Keratinocyte (primary cell): ENCODE data around the gene VWA7. TPM values are rescaled to one million over a fixed set of nuclear protein-coding genes. Genes with fewer than 3 reads are reported as not detected.

Experiments used
- DNase-seq: peaks from one replicate; pipeline ENCODE4 v3.0.0-alpha.2; 2011; ENCODE audit warnings: low read depth, missing footprints, low spot score
- FAIRE-seq: peaks from 2 replicates; lab custom pipeline; 2011; peaks lifted over from hg19 to GRCh38; lab: Jason Lieb, UNC
- H2AFZ ChIP-seq: 2 replicates; pipeline ENCODE4 v1.6.0; 2012; ENCODE audit warnings: low read length, control low read depth, inconsistent platforms; ENCODE audit not compliant: control insufficient read depth
- H3K27ac ChIP-seq: 2 replicates; pipeline ENCODE4 v1.5.1; 2011; ENCODE audit warnings: low read length; ENCODE audit not compliant: control insufficient read depth, insufficient read depth
- H3K27me3 ChIP-seq: 3 replicates; pipeline ENCODE4 v1.6.0; 2011; ENCODE audit warnings: low read length; ENCODE audit not compliant: control insufficient read depth, insufficient read depth; ENCODE audit errors: extremely low read depth
- H3K36me3 ChIP-seq, 2 experiments: 2 replicates in 1 of 2; 3 replicates in 1 of 2; pipeline ENCODE4 v1.5.1; 2011; ENCODE audit warnings: low read length in 2 of 2, mild to moderate bottlenecking in 1 of 2; ENCODE audit not compliant: control insufficient read depth in 2 of 2, insufficient read depth in 2 of 2; ENCODE audit errors: extremely low read depth in 1 of 2
- H3K4me1 ChIP-seq: 3 replicates; pipeline ENCODE4 v1.5.1; 2011; ENCODE audit warnings: low read length; ENCODE audit not compliant: control insufficient read depth, insufficient read depth; ENCODE audit errors: extremely low read depth
- H3K4me2 ChIP-seq: 3 replicates; pipeline ENCODE4 v1.6.0; 2011; ENCODE audit warnings: low read depth, low read length; ENCODE audit not compliant: control insufficient read depth, insufficient read depth; ENCODE audit errors: extremely low read depth
- H3K4me3 ChIP-seq, 3 experiments: fragments of 200-600 bp in 1 of 3; sonication (generic) in 1 of 3; 2 replicates in 2 of 3; 3 replicates in 1 of 3; pipeline ENCODE4 v1.5.1; 2011 to 2016; ENCODE audit warnings: low read length in 3 of 3, mild to moderate bottlenecking in 3 of 3, control low read depth in 2 of 3, inconsistent platforms in 1 of 3, low read depth in 1 of 3, mixed read lengths in 1 of 3, mixed run types in 1 of 3, moderate library complexity in 1 of 3; ENCODE audit not compliant: control insufficient read depth in 2 of 3, insufficient read depth in 2 of 3; ENCODE audit errors: extremely low read depth in 1 of 3
- H3K79me2 ChIP-seq: 2 replicates; pipeline ENCODE4 v1.6.0; 2012; ENCODE audit warnings: low read length; ENCODE audit not compliant: control insufficient read depth, insufficient read depth
- H3K9ac ChIP-seq: 3 replicates; pipeline ENCODE4 v1.6.0; 2011; ENCODE audit warnings: low read length; ENCODE audit not compliant: control insufficient read depth, insufficient read depth; ENCODE audit errors: extremely low read depth
- H3K9me1 ChIP-seq: 3 replicates; pipeline ENCODE4 v1.6.0; 2011; ENCODE audit warnings: low read length; ENCODE audit not compliant: control insufficient read depth, insufficient read depth; ENCODE audit errors: extremely low read depth
- H3K9me3 ChIP-seq: 2 replicates; pipeline ENCODE4 v1.5.1; 2012; ENCODE audit warnings: low read depth, low read length; ENCODE audit not compliant: control insufficient read depth
- H4K20me1 ChIP-seq: 3 replicates; pipeline ENCODE4 v1.6.0; 2011; ENCODE audit warnings: low read length; ENCODE audit not compliant: control insufficient read depth, insufficient read depth; ENCODE audit errors: extremely low read depth
- CTCF ChIP-seq, 3 experiments: IDR thresholded peaks in 1 of 3; conservative IDR thresholded peaks in 1 of 3; optimal IDR thresholded peaks in 1 of 3; 2 replicates in 2 of 3; 3 replicates in 1 of 3; pipeline versions ENCODE3 to v1.5.1; 2011; ENCODE audit warnings: low read length in 3 of 3, mild to moderate bottlenecking in 3 of 3, moderate library complexity in 2 of 3, control low read depth in 1 of 3, inconsistent platforms in 1 of 3; ENCODE audit not compliant: insufficient read depth in 2 of 3; ENCODE audit errors: extremely low read depth in 1 of 3
- EZH2 ChIP-seq: IDR thresholded peaks from one replicate; pipeline ENCODE4 v1.6.1; 2012; ENCODE audit warnings: inconsistent platforms, mild to moderate bottlenecking, low read length, moderate library complexity
- dilution Hi-C: fragments of 300-500 bp; cut with MboI; formaldehyde crosslinking; loops from one replicate; pipeline ENCODE4 v1.7.0; 2020; ENCODE audit warnings: low sequenced_read_pairs; ENCODE audit not compliant: extremely low pct_ligation_motif_present
- polyA plus RNA-seq, 5 experiments: library from polyadenylated mRNA; depleted of rRNA in 3 of 5; stranded (reverse) in 3 of 5; stranded (forward) in 1 of 5; unstranded in 1 of 5; fragments of >200 nt; gene quantifications; 1 replicate in 1 of 5; 2 replicates in 3 of 5; 3 replicates in 1 of 5; pipeline versions ENCODE4 v1.2.1 to v1.2.3, GENCODE V29; 2011 to 2012; ENCODE audit warnings: missing spikeins in 2 of 5, low read depth in 1 of 5, low replicate concordance in 1 of 5

Gene VWA7
- polyA plus RNA-seq, 1 donor (not counting 4 experiments of a cell fraction or from before 2014, with no cell fraction given), result 0.47 TPM

GRCh38 chr6:31736021-31736767 is 40.9 kb downstream of the VWA7 start, which contains the start of gene CLIC1:
Gene CLIC1, minus strand, starts transcription at chr6:31736530. Its CDS starts 230 bp downstream, at chr6:31736300.
- TF ChIP-seq CTCF (optimal IDR thresholded peaks at IDR 0.05 in 1 of 3, IDR thresholded peaks at IDR 0.05 in 1 of 3, conservative IDR thresholded peaks at IDR 0.05 in 1 of 3; ENCODE audit: extremely low read depth in 1 of 3, insufficient read depth in 2 of 3, low read length in 3 of 3), result no peak
- no peak for TF ChIP-seq EZH2
- peaks cover 2% of the 10 kb centered on the region for H3K9me1 ChIP-seq
- no peaks in the 10 kb centered on the region for H3K27me3 ChIP-seq
- H3K9ac ChIP-seq, result peak within 1 kb of the TSS; percentile 90
- H3K9me3 ChIP-seq, result no peaks in the 10 kb centered on the region
- H3K27ac ChIP-seq, result peak within 1 kb of the TSS; percentile 96
- H3K36me3 ChIP-seq, result peaks cover 21 to 34% of the 10 kb centered on the region in 2 experiments
- H4K20me1 ChIP-seq, result peaks cover 14% of the 10 kb centered on the region
- dilution Hi-C loops, result no loop called here
- peak; percentile 59 for DNase-seq
- FAIRE-seq, result no peak
- H2AFZ ChIP-seq, result peak within 1 kb of the TSS; percentile 67
- peak within 1 kb of the TSS; percentile 62 to 88 (median 66) for H3K4me3 ChIP-seq
- peak within 1 kb of the TSS; percentile 84 for H3K4me2 ChIP-seq
- H3K4me1 ChIP-seq, result peaks cover 42% of the 10 kb centered on the region
- H3K79me2 ChIP-seq, result peaks cover 39% of the 10 kb centered on the region

GRCh38 chr6:31734821-31735406 is 42.2 kb downstream of the VWA7 start:
- H3K4me1 ChIP-seq, result peaks cover 43% of the 10 kb centered on the region
- DNase-seq (no peak), FAIRE-seq (no peak)
- H3K36me3 ChIP-seq, result peaks cover 24 to 40% of the 10 kb centered on the region in 2 experiments
- H4K20me1 ChIP-seq, result peaks cover 19% of the 10 kb centered on the region
- H3K4me3 ChIP-seq, result peak overlapping the region; percentile 62 to 88 (median 66)
- peak overlapping the region; percentile 84 for H3K4me2 ChIP-seq
- H2AFZ ChIP-seq, result peak overlapping the region; percentile 38
- dilution Hi-C loops, result no loop called here
- TF ChIP-seq EZH2 (no peak), CTCF (optimal IDR thresholded peaks at IDR 0.05 in 1 of 3, IDR thresholded peaks at IDR 0.05 in 1 of 3, conservative IDR thresholded peaks at IDR 0.05 in 1 of 3; ENCODE audit: extremely low read depth in 1 of 3, insufficient read depth in 2 of 3, low read length in 3 of 3) (no peak)
- H3K27me3 ChIP-seq, result no peaks in the 10 kb centered on the region
- peak overlapping the region; percentile 96 for H3K27ac ChIP-seq
- peaks cover 4% of the 10 kb centered on the region for H3K9me1 ChIP-seq
- peak overlapping the region; percentile 90 for H3K9ac ChIP-seq
- no peaks in the 10 kb centered on the region for H3K9me3 ChIP-seq
- H3K79me2 ChIP-seq, result peaks cover 39% of the 10 kb centered on the region
